Transverse colon (tissue), 4 donors: Measurements from ENCODE around the gene POM121. TPM values are rescaled to one million over a fixed set of nuclear protein-coding genes. Genes with fewer than 3 reads are reported as not detected.

Source experiments
- small RNA-seq, 4 donors: library from RNA; depleted of rRNA; stranded (forward); fragments of <200 nt; gene quantifications; one replicate each; pipeline ENCODE3, GENCODE V24; 2016
- total RNA-seq, 4 donors: library from RNA; depleted of rRNA; stranded (reverse); fragments of >200 nt; gene quantifications; one replicate each; pipeline ENCODE4 v1.1.0, GENCODE V29; 2016

POM121 gene
- total RNA-seq, 4 donors from 2014 or later = 17.1 to 49.0 (median 23.6) TPM

Small RNA genes within 50 kb of the gene (small RNA-seq; reads per million reads assigned to genes)
- 0 reads per million in 4 donors for gene RF00019

Other genes with a start within 250 kb of the POM121 start
- gene TYW1B, start 96.9 kb upstream of the POM121 start, total RNA-seq = 10 to 100 TPM in 1 of 4 donors, 1 to 10 TPM in 3; 3.7 to 12.1 (median 9.6) TPM
- gene TRIM74, start 44.4 kb downstream of the POM121 start, total RNA-seq = under 1 TPM in 1 of 4 donors, not detected in 3; 0.82 TPM
- not detected for gene SPDYE8, start 104.7 kb downstream of the POM121 start, total RNA-seq
- gene SPDYE11, start 132.8 kb downstream of the POM121 start, total RNA-seq = not detected
- gene SPDYE9, start 160.9 kb downstream of the POM121 start, total RNA-seq = not detected